GM10248 (cell line): ENCODE measurements around the gene MYBPC2.

ENCODE experiments used
- CTCF ChIA-PET: fragments of 300-600 bp; sonication (Branson Sonifier 250); formaldehyde crosslinking; extraction: SDS; loops from one replicate; lab custom pipeline; 2021; ENCODE audit warnings: antibody characterized with exemption; lab: Yijun Ruan, JAX
- POLR2A ChIA-PET: fragments of 350-650 bp; sonication (Branson Sonifier 250); formaldehyde crosslinking; extraction: SDS; loops from one replicate; lab custom pipeline; 2020; ENCODE audit warnings: antibody characterized with exemption; lab: Yijun Ruan, JAX
- DNase-seq: peaks from one replicate; pipeline ENCODE4 v3.0.0; 2012; ENCODE audit errors: extremely low spot score
- TF ChIP-seq, protein P1 (sequence below): IDR thresholded peaks from 2 replicates; pipeline ENCODE4 v1.5.1; 2012; ENCODE audit warnings: mild to moderate bottlenecking, low read depth; ENCODE audit errors: extremely low read depth, missing control alignments, control extremely low read depth

MYBPC2 gene

DNA sequence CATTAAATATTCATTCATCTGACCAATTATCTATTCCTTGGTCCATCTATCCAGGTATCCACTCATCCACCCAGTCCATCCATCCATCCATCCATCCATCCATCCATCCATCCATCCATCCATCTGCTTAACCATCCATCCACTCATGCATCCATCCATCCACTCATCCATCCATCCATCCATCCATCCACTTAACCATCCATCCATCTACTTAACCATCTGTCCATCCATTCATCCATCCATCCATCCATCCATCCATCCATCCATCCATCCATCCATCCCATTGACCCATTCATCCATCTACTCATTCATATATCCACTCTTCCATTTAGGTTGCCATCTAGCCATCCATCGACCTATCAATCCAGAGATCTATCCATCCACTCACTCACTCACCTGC is 11.4 kb downstream of the MYBPC2 start:
- ChIA-PET POLR2A (interaction anchor here (1.3 kb wide), 1 partner anchor 10 kb away, joined by 6 read pairs; no protein-coding TSS in a partner anchor), CTCF (interaction anchor here (1.1 to 2.0 kb wide), 2 partner anchors 12 to 17 kb away, joined by 3 to 10 read pairs; partner anchors contain the start of gene MYBPC2)
- no peak for DNase-seq
- TF ChIP-seq, protein P1, sequence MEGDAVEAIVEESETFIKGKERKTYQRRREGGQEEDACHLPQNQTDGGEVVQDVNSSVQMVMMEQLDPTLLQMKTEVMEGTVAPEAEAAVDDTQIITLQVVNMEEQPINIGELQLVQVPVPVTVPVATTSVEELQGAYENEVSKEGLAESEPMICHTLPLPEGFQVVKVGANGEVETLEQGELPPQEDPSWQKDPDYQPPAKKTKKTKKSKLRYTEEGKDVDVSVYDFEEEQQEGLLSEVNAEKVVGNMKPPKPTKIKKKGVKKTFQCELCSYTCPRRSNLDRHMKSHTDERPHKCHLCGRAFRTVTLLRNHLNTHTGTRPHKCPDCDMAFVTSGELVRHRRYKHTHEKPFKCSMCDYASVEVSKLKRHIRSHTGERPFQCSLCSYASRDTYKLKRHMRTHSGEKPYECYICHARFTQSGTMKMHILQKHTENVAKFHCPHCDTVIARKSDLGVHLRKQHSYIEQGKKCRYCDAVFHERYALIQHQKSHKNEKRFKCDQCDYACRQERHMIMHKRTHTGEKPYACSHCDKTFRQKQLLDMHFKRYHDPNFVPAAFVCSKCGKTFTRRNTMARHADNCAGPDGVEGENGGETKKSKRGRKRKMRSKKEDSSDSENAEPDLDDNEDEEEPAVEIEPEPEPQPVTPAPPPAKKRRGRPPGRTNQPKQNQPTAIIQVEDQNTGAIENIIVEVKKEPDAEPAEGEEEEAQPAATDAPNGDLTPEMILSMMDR = no peak

- ChIA-PET CTCF (interaction anchor here (1.5 kb wide), 1 partner anchor 14 kb away, joined by 10 read pairs; no protein-coding TSS in a partner anchor), POLR2A (no interaction called here)
- TF ChIP-seq, protein P1 = no peak
- no peak for DNase-seq
Measured at GRCh38 chr19:50447053-50447452, 14.4 kb downstream of the MYBPC2 start.

DNA sequence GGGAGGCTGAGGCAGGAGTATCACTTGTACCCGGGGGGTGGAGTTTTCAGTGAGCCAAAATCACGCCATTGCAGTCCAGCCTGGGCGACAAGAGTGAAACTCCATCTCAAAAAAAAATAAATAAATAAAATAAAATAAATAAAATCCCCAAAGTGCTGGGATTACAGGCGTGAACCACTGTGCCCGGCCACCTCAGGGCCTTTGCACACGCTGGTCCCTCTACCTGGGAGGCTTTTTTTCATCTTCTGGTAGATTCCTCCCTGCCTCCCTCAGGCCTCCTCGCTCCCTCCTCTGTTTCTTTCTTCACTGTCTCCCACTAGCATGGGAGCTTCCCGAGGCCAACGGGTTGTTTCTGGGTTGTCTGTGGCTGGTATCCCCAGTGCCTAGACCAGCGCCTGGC is 15.1 kb downstream of the MYBPC2 start:
- no peak for DNase-seq
- ChIA-PET CTCF (interaction anchor here (1.3 to 1.5 kb wide), 3 partner anchors 13 to 90 kb away, joined by 3 to 10 read pairs (median 4); no protein-coding TSS in a partner anchor), POLR2A (no interaction called here)
- TF ChIP-seq, protein P1 = no peak

GRCh38 chr19:50449236-50449899 is 16.7 kb downstream of the MYBPC2 start:
- TF ChIP-seq, protein P1 = no peak

DNA sequence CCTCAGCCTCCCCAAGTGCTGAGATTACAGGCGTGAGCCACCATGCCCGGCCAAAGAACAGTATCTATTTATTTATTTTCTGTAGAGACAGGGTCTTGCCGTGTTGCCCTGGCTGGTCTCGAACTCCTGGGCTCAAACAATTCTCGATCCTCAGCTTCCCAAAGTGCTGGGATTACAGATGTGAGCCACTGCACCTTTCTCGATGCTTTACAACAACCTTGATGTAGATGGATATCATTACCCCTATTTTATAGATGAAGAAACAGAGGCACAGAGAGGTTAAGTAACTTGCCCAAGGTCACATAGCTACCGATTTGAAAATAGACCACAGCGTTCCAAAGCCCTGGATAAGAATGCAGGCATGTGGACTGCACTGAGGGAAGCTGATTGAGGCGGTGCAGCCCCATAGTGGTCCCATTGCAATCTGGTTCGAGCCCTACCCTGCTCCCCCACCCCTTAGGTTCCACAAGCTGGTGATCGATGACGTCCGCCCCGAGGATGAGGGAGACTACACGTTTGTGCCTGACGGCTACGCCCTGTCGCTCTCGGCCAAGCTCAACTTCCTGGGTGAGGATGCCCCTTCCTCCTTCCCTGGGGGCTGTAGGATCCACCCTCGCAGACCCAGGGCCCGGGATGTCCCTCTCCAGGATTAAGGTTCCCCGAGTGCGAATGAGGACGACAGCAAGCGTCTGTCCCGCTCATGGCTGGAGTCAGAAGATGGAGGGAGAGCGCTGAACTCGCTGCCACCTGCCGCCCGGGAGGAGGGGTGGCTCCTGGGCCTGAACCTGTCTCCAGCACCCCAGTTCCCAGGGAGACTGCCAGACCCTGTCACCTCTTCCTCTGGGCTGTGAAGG is 17.9 kb downstream of the MYBPC2 start:
- ChIA-PET POLR2A (no interaction called here), CTCF (interaction anchor here (1.1 to 1.9 kb wide), 6 partner anchors 10 to 106 kb away, joined by 3 to 8 read pairs (median 4); no protein-coding TSS in a partner anchor)
- TF ChIP-seq, protein P1 = no peak
- DNase-seq = no peak

More at GRCh38 chr19:50449236-50449899, 16.7 kb downstream of the MYBPC2 start:
- CTCF ChIA-PET = interaction anchor here (1.0 to 1.9 kb wide), 4 partner anchors 9 to 34 kb away, joined by 3 to 8 read pairs (median 5); no protein-coding TSS in a partner anchor
- POLR2A ChIA-PET = no interaction called here
- DNase-seq = no peak

DNA sequence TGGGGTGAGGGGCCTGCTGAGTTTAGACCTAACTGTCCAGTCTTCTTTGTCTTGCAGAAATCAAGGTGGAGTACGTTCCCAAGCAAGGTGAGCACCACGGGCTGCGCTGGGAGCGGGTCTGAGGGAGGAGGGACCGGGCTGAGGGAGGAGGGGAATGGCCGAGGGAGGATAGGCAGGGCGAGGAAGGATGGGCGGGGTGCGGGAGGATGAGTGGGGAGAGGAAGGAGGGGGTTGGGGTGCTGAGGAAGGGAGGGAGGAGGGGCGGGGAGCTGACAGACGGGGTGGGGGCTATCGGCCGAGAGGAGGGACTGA is 18.5 kb downstream of the MYBPC2 start:
- CTCF ChIA-PET = interaction anchor here (1.1 to 1.9 kb wide), 4 partner anchors 9 to 105 kb away, joined by 3 to 8 read pairs (median 5); no protein-coding TSS in a partner anchor
- DNase-seq = no peak
- POLR2A ChIA-PET = no interaction called here
- TF ChIP-seq, protein P1 = no peak
